Measurements from ENCODE around the gene GTF2H1.
"Not testable (repeated sequence)": the region's sequence is repeated elsewhere in the genome, so short reads cannot be mapped to it uniquely, and the experiment has no call there.

Gene GTF2H1

GRCh38 chr11:18320617-18321016, 1.8 kb upstream of the GTF2H1 start:
- DNase-seq, result no peak

- DNase-seq, result no peak
These were observed 794 bp upstream of the GTF2H1 start for GRCh38 chr11:18321578-18321968.

- DNase-seq, result no peak
These were observed 627 bp downstream of the GTF2H1 start for GRCh38 chr11:18322818-18323570.

- not testable (repeated sequence) for DNase-seq
These were observed 1.5 kb downstream of the GTF2H1 start for GRCh38 chr11:18323881-18324280.

GRCh38 chr11:18324381-18324780, 2.0 kb downstream of the GTF2H1 start:
- DNase-seq, result no peak

- DNase-seq, result no peak
These were observed 7.0 kb downstream of the GTF2H1 start for GRCh38 chr11:18329196-18329870.

GRCh38 chr11:18330921-18331320, 8.6 kb downstream of the GTF2H1 start:
- DNase-seq, result no peak

GRCh38 chr11:18332302-18332701, 9.9 kb downstream of the GTF2H1 start:
- peak; percentile 15 for DNase-seq

GRCh38 chr11:18332891-18333290, 10.5 kb downstream of the GTF2H1 start:
- DNase-seq, result no peak

GRCh38 chr11:18347471-18348125, 25.2 kb downstream of the GTF2H1 start:
- no peak for DNase-seq

- no peak for DNase-seq
These were observed 30.2 kb downstream of the GTF2H1 start for GRCh38 chr11:18352581-18352980.

GRCh38 chr11:18358646-18359045, 36.3 kb downstream of the GTF2H1 start:
- no peak for DNase-seq

GRCh38 chr11:18361154-18361553, 38.8 kb downstream of the GTF2H1 start:
- DNase-seq, result no peak

GRCh38 chr11:18364495-18365073, 42.2 kb downstream of the GTF2H1 start:
- DNase-seq, result no peak

GRCh38 chr11:18365741-18366140, 43.4 kb downstream of the GTF2H1 start:
- no peak for DNase-seq

GRCh38 chr11:18366286-18366685, 43.9 kb downstream of the GTF2H1 start:
- no peak for DNase-seq

- DNase-seq, result no peak
These were observed 45.1 kb downstream of the GTF2H1 start for GRCh38 chr11:18367431-18367830.

GRCh38 chr11:18368221-18368620, 45.9 kb downstream of the GTF2H1 start:
- DNase-seq, result no peak

GRCh38 chr11:18369398-18369797, 47.0 kb downstream of the GTF2H1 start:
- no peak for DNase-seq

- no peak for DNase-seq
These were observed 48.9 kb downstream of the GTF2H1 start for GRCh38 chr11:18371279-18371678.

- no peak for DNase-seq
These were observed 49.8 kb downstream of the GTF2H1 start for GRCh38 chr11:18372201-18372600.

- DNase-seq, result no peak
These were observed 52.6 kb downstream of the GTF2H1 start for GRCh38 chr11:18374956-18375355.

GRCh38 chr11:18375941-18376340, 53.6 kb downstream of the GTF2H1 start:
- DNase-seq, result no peak

- no peak for DNase-seq
These were observed 56.8 kb downstream of the GTF2H1 start for GRCh38 chr11:18379201-18379600.
